ENCODE data around the gene NUDT5. TPM values are rescaled to one million over a fixed set of nuclear protein-coding genes. Genes with fewer than 3 reads are reported as not detected.

NUDT5 gene
- total RNA-seq, 1 donor from 2014 or later = 64.5 TPM

GRCh38 chr10:12214093-12214492, 18.4 kb upstream of the NUDT5 start:
- no peak overlapping the region for H3K4me3 ChIP-seq (ENCODE audit: low read depth, low read length)
- no peak for TF ChIP-seq CTCF (conservative IDR thresholded peaks at IDR 0.05; ENCODE audit: low read depth, low read length)
- no peak for DNase-seq (ENCODE audit: low read depth)

DNA sequence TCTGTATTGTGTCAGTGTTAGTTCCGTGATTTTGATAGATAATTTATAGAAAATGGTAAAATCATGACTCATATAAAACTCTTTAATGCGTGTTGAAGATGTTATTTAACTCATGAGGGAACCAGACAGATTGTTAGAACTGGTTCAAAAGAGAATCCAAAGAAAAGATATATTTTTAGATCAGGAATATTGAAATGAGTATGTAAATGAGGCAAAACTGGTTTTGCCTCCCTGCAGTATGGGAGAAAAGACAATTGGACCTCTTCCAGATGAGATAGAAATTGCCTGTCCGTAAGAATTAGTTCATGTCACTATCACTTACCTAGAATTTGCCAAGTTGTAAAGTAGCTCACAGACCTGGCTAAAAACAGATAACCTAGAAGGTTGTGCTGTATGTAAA, 17.9 kb upstream of the NUDT5 start:
- no peak overlapping the region for H3K4me3 ChIP-seq (ENCODE audit: low read depth, low read length)
- no peak for DNase-seq (ENCODE audit: low read depth)
- no peak for TF ChIP-seq CTCF (conservative IDR thresholded peaks at IDR 0.05; ENCODE audit: low read depth, low read length)

- no peak for TF ChIP-seq CTCF (conservative IDR thresholded peaks at IDR 0.05; ENCODE audit: low read depth, low read length)
- no peak overlapping the region for H3K4me3 ChIP-seq (ENCODE audit: low read depth, low read length)
- no peak for DNase-seq (ENCODE audit: low read depth)
Observed at GRCh38 chr10:12212454-12212853, 16.8 kb upstream of the NUDT5 start.

DNA sequence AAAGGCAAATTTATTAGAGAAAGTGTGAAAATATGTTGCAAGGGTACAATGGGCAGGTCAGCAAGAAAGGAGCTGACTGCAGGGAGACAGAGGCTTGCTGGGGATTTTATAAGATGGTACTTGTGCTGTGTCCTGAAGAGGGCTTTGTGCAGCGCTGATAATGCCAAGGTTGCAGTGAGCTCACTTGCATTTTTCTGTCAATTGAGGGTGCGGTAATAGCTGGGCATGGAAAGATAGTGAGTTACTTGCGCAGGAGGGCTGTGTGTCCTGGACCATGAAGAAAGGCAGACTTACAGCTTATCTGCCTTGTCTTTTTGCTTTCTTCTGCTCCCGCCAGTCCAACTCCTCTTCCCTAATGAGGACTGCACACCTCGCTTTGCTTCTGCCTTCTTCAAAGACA, 12.8 kb upstream of the NUDT5 start:
- H3K4me3 ChIP-seq (ENCODE audit: low read depth, low read length) = no peak overlapping the region
- DNase-seq (ENCODE audit: low read depth) = no peak
- no peak for TF ChIP-seq CTCF (conservative IDR thresholded peaks at IDR 0.05; ENCODE audit: low read depth, low read length)

- TF ChIP-seq CTCF (conservative IDR thresholded peaks at IDR 0.05; ENCODE audit: low read depth, low read length) = no peak
- H3K4me3 ChIP-seq (ENCODE audit: low read depth, low read length) = no peak overlapping the region
- no peak for DNase-seq (ENCODE audit: low read depth)
Observed at GRCh38 chr10:12207114-12207513, 11.4 kb upstream of the NUDT5 start.

- TF ChIP-seq CTCF (conservative IDR thresholded peaks at IDR 0.05; ENCODE audit: low read depth, low read length) = no peak
- H3K4me3 ChIP-seq (ENCODE audit: low read depth, low read length) = no peak overlapping the region
- DNase-seq (ENCODE audit: low read depth) = no peak
Observed at GRCh38 chr10:12205082-12205481, 9.4 kb upstream of the NUDT5 start.

GRCh38 chr10:12202226-12202625, 6.5 kb upstream of the NUDT5 start:
- no peak overlapping the region for H3K4me3 ChIP-seq (ENCODE audit: low read depth, low read length)
- no peak for TF ChIP-seq CTCF (conservative IDR thresholded peaks at IDR 0.05; ENCODE audit: low read depth, low read length)
- no peak for DNase-seq (ENCODE audit: low read depth)

Measured in epithelial cell of proximal tubule (primary cell).